Endometrium (tissue), 2 donors: ENCODE data around the gene IRGC.
A peak's percentile ranks its signal among the peaks of the same experiment; 100 is the strongest.
"Not testable (repeated sequence)": the region's sequence is repeated elsewhere in the genome, so short reads cannot be mapped to it uniquely, and the experiment has no call there.

Experiments used
- FAIRE-seq: peaks from 2 replicates; lab custom pipeline; 2012; peaks lifted over from hg19 to GRCh38; lab: Jason Lieb, UNC
- donor health status: control.
- donor health status: control.

The IRGC gene

DNA sequence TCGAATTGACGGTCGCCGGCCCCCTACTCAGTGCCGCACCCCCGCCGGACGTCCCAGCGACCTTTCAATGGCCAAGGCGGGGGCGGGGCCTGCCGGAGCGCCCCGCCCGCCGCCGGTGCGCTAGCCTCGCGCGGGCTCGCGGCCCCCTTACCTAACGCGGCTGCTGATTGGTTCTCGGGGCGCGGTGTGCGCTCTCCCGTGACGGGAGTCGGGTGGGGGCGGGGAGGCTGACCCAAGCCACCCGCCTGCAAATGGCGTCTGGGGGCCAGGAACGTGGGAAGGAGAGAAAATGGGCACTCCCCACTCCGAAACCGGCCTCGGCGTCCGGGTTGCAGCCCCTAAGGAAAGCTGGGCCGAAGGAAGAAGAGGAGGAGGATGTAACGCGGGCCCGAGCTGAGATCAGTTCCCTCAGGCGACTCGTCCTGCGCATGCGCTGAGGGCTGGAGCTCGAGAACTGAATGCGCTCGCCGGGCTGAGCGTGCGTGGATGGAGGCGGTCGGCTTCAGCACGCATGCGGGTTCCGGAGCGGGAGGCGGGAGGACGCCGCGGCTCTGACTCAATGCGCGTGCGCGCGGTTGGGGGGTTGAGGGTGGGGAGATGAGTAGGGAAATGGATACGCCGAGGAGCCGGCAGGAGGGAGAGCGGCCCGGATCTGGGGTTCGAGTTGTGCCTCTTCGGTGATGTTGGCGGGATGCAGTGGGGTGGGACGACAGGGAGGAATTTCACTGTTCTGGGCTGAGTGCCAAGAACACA lies 38.8 kb downstream of the IRGC start, which contains the start of gene SMG9:
Gene SMG9 (minus strand): TSS at position 460 of the 753 bp plus-strand sequence. CDS start 4,221 bp downstream, outside the sequence.
- no peak for FAIRE-seq

DNA sequence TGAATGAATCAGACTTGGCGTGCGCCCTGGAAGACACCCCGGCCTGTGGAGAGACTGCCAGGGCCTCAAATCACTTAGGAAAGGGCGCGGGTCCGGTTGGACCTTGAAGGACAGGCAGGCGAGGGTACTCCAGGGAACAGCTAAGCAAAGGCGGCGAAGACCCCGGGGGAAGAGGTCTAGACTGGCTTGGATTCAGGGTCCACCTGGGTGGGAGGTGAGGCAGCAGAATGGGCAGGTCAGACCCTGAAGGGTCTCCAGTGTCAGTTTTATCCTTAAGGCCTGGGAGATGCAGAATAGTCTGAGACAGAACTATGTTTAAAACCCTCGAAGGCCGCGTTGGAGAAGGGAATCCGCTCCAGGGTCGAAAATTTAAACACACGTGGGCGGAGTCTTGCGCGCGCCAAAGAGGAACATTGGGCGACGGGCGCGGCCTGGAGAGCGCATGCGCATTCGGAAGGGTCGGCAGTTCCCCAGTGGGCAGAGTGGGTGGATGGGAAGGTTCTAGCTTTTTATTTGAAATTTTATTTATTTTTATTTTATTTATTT lies 39.5 kb downstream of the IRGC start:
- peak; percentile 78 for FAIRE-seq

DNA sequence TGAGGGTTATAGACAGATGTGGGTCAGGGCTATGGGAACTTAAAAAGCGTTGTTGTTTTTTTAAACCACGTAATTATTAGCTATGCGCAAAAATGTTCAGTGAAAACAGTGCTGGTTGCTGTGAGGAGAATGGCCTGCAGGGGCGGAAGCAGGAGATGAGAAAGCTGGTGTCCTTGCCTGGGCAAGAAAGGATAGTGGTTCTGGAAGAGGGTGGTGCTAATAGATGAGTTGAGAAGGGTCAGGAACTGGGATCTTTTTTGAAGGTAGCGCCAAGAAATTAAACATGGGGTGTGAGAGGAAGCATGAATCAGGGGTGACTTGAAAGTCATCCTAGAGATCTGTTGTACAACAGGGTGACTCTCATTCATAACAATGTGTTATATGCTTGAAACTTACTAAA lies 43.6 kb downstream of the IRGC start:
- FAIRE-seq, result no peak

DNA sequence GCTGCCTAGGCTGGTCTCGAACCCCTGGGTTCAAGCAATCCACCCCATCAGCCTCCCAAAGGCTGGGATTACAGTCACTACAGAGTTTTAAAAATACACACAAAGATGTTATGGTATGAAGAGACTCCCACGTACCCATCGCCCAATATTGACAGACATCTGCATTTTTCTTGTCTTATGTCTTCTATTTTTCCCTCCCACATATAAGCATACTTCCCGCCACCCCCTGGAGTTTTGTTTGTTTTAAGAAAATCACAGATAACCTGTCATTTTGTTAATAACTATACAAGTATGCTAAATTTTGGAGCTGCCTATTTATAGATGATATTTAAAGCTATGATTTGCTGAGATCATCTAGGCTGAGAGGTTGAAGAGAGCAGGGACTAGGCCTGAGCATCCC lies 45.1 kb downstream of the IRGC start:
- FAIRE-seq, result no peak

DNA sequence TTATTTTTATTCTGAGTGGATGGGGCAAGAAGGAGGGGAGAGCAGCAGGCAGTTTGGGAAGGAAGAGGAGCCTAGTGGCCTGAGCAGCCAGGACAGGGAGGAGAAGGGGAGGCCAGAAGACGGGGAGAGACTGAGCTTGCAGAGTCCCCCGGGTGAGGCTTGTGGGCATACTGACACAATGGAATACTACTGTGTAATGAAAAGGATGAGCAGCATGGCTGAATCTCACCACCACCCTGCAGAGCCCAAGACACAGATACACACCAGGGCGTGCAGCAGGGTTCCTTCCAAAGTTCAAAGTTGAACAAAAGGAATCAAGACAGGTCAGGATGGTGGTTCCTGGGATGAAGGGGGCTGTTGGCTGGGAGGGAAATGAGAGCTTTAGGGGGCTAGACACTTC lies 46.9 kb downstream of the IRGC start:
- FAIRE-seq, result no peak

DNA sequence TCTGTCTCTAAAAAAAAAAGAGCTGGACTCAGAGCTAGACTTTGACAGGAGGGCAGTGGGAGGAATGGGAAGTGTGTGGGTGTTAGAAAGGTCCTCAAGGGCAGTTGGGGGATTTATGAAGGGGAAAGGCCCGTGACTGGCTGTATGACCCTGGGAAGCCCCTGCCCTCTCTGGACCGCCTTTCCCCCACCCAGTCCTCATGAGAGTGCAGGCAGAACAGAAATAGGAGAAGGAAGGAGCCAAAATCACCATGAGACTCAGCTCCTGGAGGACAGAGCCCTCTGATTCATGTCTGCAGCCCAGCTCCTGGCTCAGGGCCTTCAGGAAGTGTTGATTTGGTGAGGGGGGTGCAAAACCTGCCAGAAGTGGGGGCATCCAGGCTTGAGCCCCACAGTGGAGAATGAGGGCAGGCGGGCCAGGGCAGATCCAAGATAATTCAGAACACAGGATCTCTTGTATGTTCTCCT lies 47.6 kb downstream of the IRGC start:
- FAIRE-seq, result no peak

GRCh38 chr19:43764684-43765083 lies 48.8 kb downstream of the IRGC start:
- not testable (repeated sequence) for FAIRE-seq

- FAIRE-seq, result no peak
These were observed 49.4 kb downstream of the IRGC start for GRCh38 chr19:43765109-43765876.

DNA sequence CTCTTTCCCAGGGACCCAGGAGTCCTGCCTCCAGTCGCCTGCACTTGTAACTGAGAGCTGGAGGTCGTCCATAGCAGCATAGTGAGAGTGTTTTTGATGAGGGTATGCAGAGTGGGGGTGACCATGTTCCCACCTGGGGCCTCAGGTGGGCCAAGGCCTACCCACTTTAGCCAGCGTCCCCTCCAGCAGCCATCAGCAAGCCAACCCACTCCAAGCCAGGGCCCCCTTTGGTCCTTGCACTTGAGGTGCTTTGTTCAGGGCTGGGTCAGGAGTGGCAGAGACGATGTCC lies 50.8 kb downstream of the IRGC start:
- no peak for FAIRE-seq

DNA sequence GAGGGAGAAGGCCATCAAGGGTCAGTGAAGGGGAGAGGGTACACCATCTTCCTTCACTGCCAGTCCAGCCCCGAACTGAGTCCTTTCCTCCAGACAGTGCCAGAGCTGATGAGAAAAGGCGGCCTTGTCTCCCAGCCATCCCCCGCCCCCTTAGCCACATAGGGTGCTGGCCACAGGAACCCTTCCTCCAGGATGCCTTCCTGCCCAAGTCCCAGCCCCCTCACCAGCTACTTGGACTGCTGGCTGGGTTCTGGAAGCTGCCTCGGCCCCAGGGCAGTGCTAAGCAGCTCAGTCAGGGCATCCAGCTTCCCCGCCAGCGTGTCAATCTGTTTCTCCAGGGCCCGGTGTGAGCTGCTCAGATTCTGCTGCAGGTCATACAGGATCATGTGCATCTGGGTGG lies 51.4 kb downstream of the IRGC start:
- FAIRE-seq, result no peak

DNA sequence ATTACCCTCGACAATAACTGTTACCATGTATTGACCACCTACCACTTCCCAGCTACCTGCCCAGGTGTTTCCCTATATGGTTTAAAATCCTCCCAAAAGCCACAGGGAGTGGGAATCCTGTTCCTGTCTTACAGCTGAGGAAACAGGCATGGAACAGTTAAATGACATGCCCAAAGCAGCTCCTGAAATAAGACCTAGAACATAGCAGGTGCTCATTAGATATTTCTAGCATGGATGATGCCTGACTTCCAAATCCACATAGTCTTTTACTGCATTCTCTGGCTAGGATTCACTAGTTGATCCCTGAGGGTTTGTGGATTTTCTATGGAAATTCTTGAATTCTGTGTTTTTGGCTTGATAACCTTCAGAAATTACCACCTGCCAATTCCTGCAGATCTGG lies 51.9 kb downstream of the IRGC start:
- no peak for FAIRE-seq

DNA sequence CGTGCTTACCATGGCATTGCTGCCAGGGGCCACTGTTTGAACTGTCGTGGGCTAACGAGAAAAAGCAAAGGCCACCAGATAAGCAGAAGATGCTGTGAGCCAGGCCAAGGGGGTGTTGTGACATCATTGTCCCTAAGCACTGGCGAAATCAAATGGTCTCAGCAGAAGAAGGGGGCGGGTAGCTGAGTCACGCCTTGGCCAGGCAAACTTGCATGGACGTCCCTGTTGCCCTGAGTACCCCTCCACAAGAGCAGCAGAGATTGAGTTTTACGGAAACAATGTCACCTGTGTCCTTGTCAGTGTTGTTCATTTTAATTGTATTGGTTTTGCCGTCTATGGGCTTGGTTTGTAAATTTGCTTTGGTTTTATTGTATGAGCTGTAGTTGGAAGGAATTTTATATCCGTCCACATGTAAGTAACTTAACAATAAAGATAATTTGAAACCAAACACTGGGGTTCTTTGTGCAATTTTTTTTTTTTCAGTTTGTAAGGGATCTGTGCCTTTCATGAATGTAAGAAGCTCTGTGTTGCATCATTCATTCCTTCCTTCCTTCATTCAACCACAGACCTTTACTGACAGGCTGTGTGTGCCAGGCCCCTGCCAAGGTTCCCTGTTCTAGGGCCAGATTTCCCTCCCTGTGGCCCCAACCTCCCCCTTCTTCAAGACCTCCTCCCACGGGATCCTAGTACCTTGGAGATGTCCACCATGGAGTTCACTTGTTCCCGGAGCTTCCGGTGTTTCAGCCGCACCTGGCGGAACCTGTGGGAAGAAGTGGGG lies 52.6 kb downstream of the IRGC start:
- no peak for FAIRE-seq

- FAIRE-seq, result no peak
These were observed 53.4 kb downstream of the IRGC start for GRCh38 chr19:43769256-43769655.
